Ovary (tissue), 9 donors: Measurements from ENCODE around the gene NYAP2. TPM values are rescaled to one million over a fixed set of nuclear protein-coding genes. Genes with fewer than 3 reads are reported as not detected.

Experiments
- DNase-seq, 5 donors: peaks; one replicate each; pipeline ENCODE4 v3.0.0-alpha.2; 2019 to 2020
- H3K27ac ChIP-seq, 2 donors: fragments of 200-600 bp; one replicate each; pipeline versions ENCODE4 v1.5.1 to v1.8.0; 2019 to 2022
- H3K27me3 ChIP-seq: fragments of 200-600 bp; one replicate; pipeline ENCODE4 v1.8.0; 2022
- H3K36me3 ChIP-seq: fragments of 200-600 bp; sonication (generic); one replicate; pipeline ENCODE4 v1.5.1; 2019
- H3K4me1 ChIP-seq: one replicate; pipeline ENCODE4 v1.8.1; 2013; ENCODE audit warnings: mild to moderate bottlenecking, moderate library complexity; ENCODE audit not compliant: insufficient read depth
- H3K4me3 ChIP-seq: fragments of 200-600 bp; sonication (generic); one replicate; pipeline ENCODE4 v1.5.1; 2017
- H3K9me3 ChIP-seq, 2 donors: fragments of 200-600 bp in 1 of 2; sonication (generic) in 1 of 2; one replicate each; pipeline versions ENCODE4 v1.5.1 to v1.8.1; 2013 to 2019; ENCODE audit warnings: mild to moderate bottlenecking in 1 of 2, moderate library complexity in 1 of 2
- EP300 ChIP-seq: sonication (generic); formaldehyde crosslinking; IDR thresholded peaks from one replicate; pipeline ENCODE4 v1.6.1; 2017; ENCODE audit warnings: antibody characterized with exemption
- POLR2A ChIP-seq: fragments of 450-650 bp; IDR thresholded peaks from one replicate; pipeline ENCODE4 v1.6.1; 2017; ENCODE audit warnings: antibody characterized with exemption, mild to moderate bottlenecking, moderate library complexity
- whole genome bisulfite sequencing, 3 donors: extraction: QIAGEN DNeasy Blood & Tissue Kit in 1 of 3; methylation state at CpG; one replicate each; pipeline versions ENCODE4 v1.1.5 to v1.1.7; 2013 to 2017; 5-methylcytosine and 5-hydroxymethylcytosine counted together
- intact Hi-C, 4 donors: fragments of 100-400 bp; cut with DNase I; formaldehyde crosslinking; loops; one replicate each; pipeline versions ENCODE4 v1.11.0 to v1.15.1; 2022 to 2023
- polyA plus RNA-seq, 2 donors: library from polyadenylated mRNA; stranded (reverse); fragments of 200-250 nt in 1 of 2; fragments of 350-450 nt in 1 of 2; fragmentation: Illumina TruSeq in 1 of 2; extraction: RNeasy Lipid Tissue Mini Kit (QIAGEN cat#74804) in 1 of 2; gene quantifications; one replicate each; pipeline ENCODE4 v1.2.3, GENCODE V29; 2013 to 2014
- total RNA-seq, 7 donors: library from RNA; depleted of rRNA in 2 of 7; stranded (reverse); fragments of >200 nt in 2 of 7; fragmentation: NEBNext Ultra II Directional in 3 of 7; extraction: Animal tissue kit (Norgen Biotek cat#: 25700) in 3 of 7; gene quantifications; one replicate each; pipeline versions ENCODE4 v1.1.0 to v1.2.4, GENCODE V29; 2016 to 2023
- TF ChIP-seq, protein P1 (sequence below), 3 donors: fragments of 450-650 bp in 2 of 3; fragments of 200-600 bp in 1 of 3; IDR thresholded peaks; one replicate each; pipeline versions ENCODE4 v1.5.1 to v1.8.0; 2016 to 2022; ENCODE audit warnings: antibody characterized with exemption in 3 of 3, mild to moderate bottlenecking in 1 of 3
- donor health status: DM: no; HTN: no; CAD: no; lungs with moderate emphysema.
- donor health status: DM: no; HTN: no; CAD: no.
- donor health status: Bipolar disorder and iron deficiency.
- donor health status: DM: yes; HTN: yes; CAD: no.
- donor health status: DM: no; HTN: no; CAD: no.
- donor health status: DM: yes; HTN: yes; CAD: no.

Gene NYAP2
- total and polyA plus RNA-seq, 9 donors: 0.10 to 0.13 TPM; not detected in 7

DNA sequence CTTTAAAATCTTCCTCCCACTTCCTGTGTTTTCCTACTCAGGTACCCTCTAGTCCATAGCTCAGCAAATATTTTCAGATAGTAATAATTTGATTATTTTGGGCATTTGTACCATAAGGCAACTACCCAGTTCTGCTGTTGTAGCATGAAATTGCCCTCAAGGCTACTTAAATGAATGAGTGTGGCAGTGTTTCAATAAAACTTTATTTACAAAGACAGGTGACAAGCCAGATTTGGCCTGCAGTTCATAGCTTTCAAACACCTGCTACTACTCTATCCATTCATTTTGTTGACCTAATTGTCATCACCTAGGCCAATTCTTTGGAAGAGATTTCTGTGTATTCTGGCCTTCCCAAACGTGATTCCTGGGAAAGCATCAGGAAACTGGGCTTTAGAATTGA lies 28.9 kb downstream of the NYAP2 start:
- Histone ChIP-seq H3K27ac (no peak overlapping the region), H3K27me3 (no peaks in the 10 kb centered on the region), H3K9me3 (no peaks in the 10 kb centered on the region), H3K4me3 (no peak overlapping the region), H3K36me3 (no peaks in the 10 kb centered on the region), H3K4me1 (no peaks in the 10 kb centered on the region)
- DNase-seq: no peak
- TF ChIP-seq, protein P1, sequence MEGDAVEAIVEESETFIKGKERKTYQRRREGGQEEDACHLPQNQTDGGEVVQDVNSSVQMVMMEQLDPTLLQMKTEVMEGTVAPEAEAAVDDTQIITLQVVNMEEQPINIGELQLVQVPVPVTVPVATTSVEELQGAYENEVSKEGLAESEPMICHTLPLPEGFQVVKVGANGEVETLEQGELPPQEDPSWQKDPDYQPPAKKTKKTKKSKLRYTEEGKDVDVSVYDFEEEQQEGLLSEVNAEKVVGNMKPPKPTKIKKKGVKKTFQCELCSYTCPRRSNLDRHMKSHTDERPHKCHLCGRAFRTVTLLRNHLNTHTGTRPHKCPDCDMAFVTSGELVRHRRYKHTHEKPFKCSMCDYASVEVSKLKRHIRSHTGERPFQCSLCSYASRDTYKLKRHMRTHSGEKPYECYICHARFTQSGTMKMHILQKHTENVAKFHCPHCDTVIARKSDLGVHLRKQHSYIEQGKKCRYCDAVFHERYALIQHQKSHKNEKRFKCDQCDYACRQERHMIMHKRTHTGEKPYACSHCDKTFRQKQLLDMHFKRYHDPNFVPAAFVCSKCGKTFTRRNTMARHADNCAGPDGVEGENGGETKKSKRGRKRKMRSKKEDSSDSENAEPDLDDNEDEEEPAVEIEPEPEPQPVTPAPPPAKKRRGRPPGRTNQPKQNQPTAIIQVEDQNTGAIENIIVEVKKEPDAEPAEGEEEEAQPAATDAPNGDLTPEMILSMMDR (IDR thresholded peaks at IDR 0.05): no peak
- TF ChIP-seq EP300 (no peak), POLR2A (no peak)
- intact Hi-C loops: no loop called here
- WGBS, 3 donors: 35 to 51% (median 44%) methylated on average over 1 of the region's 1 CpG

DNA sequence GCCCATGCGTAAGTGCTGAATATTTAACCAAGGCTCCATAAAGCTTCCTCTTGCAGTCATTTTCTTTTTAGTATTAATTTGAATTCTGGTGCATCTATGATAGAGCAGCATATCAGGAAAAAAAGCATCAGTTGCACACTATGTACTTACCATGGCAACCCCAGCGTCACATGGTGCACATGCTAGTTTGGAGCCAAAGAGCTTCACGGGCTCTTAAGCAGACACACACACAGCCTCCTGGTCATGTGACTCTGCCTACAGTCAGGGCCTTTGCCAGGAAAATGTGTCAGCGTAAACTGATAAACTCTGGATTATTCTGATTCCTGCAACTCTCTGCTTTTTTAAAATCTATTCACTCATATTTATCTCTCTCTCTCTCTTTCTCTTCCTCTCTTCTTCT lies 30.2 kb downstream of the NYAP2 start:
- Histone ChIP-seq H3K36me3 (no peaks in the 10 kb centered on the region), H3K9me3 (no peaks in the 10 kb centered on the region), H3K27me3 (no peaks in the 10 kb centered on the region), H3K4me1 (no peaks in the 10 kb centered on the region), H3K27ac (no peak overlapping the region), H3K4me3 (no peak overlapping the region)
- DNase-seq: no peak
- 35 to 38% (median 36%) methylated on average over 4 of the region's 4 CpGs for WGBS, 3 donors
- TF ChIP-seq, protein P1 (IDR thresholded peaks at IDR 0.05): no peak
- TF ChIP-seq POLR2A: no peak
- no peak for TF ChIP-seq EP300
- intact Hi-C loops: no loop called here

DNA sequence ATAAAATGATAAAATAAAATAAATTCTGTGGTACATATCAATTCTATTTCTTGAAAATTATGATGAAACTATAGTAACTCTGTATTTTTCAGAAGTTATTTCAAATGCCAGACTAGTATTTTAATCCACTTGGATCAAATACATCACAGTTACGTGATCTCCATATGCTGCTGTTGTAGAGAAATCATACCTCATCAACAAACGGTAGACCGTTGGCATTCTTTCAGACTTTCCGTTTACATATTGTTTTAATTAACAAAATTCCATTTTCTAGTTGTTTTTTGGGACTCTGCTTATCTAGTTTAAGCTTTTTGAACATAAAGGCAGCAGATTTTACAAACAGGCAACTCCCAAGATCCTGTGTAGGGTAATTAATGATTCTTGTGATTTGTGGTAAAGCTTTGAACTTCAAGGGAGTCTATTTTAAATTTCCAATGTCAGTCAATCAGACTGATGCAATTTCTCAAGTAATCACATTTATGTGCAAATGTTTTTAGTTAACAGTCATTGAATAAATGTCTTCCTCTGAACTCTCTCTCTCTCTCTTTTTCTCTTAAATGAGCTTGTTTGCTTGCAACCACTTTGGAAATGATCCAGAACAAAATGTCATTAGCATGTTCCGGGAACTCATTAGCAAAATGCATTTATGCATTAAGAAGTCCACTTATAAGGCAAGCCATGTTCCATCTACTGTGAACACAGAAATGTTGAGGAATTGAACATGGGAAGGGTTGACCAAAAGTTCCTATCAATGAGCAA lies 31.8 kb downstream of the NYAP2 start:
- intact Hi-C loops: no loop called here
- Histone ChIP-seq H3K4me1 (no peaks in the 10 kb centered on the region), H3K27me3 (no peaks in the 10 kb centered on the region), H3K36me3 (no peaks in the 10 kb centered on the region), H3K4me3 (no peak overlapping the region), H3K9me3 (no peaks in the 10 kb centered on the region), H3K27ac (no peak overlapping the region)
- WGBS, 3 donors: 18 to 22% (median 20%) methylated on average over 5 of the region's 5 CpGs
- DNase-seq: no peak
- no peak for TF ChIP-seq POLR2A
- no peak for TF ChIP-seq EP300
- TF ChIP-seq, protein P1 (IDR thresholded peaks at IDR 0.05): no peak

DNA sequence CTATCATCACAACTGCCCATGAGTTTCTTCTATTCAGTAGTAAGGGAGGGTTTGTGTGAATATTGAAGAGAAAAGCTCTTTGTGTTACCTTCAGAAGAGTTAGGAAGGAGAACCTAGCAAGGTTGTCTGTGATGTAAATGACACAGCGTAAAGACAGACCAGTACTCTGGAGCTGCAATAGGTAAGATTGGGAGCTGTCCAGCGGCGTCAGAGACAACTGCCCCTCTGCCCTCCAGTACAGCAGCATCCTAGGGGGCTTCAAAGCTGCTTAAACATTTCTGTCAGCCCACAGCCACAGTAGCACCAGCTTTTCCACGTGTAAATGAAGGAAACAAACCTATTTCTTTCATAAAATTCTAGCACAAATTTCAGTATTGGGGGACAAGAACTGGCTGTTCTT lies 34.5 kb downstream of the NYAP2 start:
- H3K4me3 ChIP-seq: no peak overlapping the region
- intact Hi-C loops: no loop called here
- DNase-seq: no peak
- no peaks in the 10 kb centered on the region for H3K36me3 ChIP-seq
- H3K4me1 ChIP-seq: no peaks in the 10 kb centered on the region
- no peak for TF ChIP-seq EP300
- TF ChIP-seq, protein P1 (IDR thresholded peaks at IDR 0.05): no peak
- TF ChIP-seq POLR2A: no peak
- H3K27me3 ChIP-seq: no peaks in the 10 kb centered on the region
- no peaks in the 10 kb centered on the region for H3K9me3 ChIP-seq
- WGBS, 3 donors: 31 to 36% (median 35%) methylated on average over 4 of the region's 4 CpGs
- no peak overlapping the region for H3K27ac ChIP-seq
